ENCODE results near the gene VCP. TPM values are rescaled to one million over a fixed set of nuclear protein-coding genes. Genes with fewer than 3 reads are reported as not detected.

VCP gene
- total and polyA plus RNA-seq, 9 of the 15 experiments (the other 6 are each of a cell fraction or from before 2014, with no cell fraction given), result 7.1 to 257 (median 199) TPM

- TF ChIP-seq PRDM10 (IDR thresholded peaks at IDR 0.05; ENCODE audit: partially characterized antibody), result peak; percentile 13
- TF ChIP-seq TAF1 (IDR thresholded peaks at IDR 0.05; ENCODE audit: control insufficient read depth, extremely low read depth, insufficient read depth, low read length, severe bottlenecking), result peak; percentile 16
- no peak for TF ChIP-seq TCF7 (IDR thresholded peaks at IDR 0.05; ENCODE audit: borderline replicate concordance)
- peak; percentile 37; the same call in 1 of the 2 replicates for TF ChIP-seq ZFX (CRISPR knock-in tag; IDR thresholded peaks at IDR 0.05)
- TF ChIP-seq ZC3H4 (CRISPR knock-in tag; IDR thresholded peaks at IDR 0.05; ENCODE audit: borderline replicate concordance), result no peak
- no peak for TF ChIP-seq E2F1 (CRISPR knock-in tag; IDR thresholded peaks at IDR 0.05)
- TF ChIP-seq KLF6 (CRISPR knock-in tag; IDR thresholded peaks at IDR 0.05; ENCODE audit: borderline replicate concordance), result no peak
- no peak for TF ChIP-seq HBP1 (CRISPR knock-in tag; IDR thresholded peaks at IDR 0.05)
- peak in 1 of 2 experiments; percentile 38; a peak in 2 of 4 replicates for TF ChIP-seq MAZ (CRISPR knock-in tag; conservative IDR thresholded peaks at IDR 0.05 in 1 of 2, IDR thresholded peaks at IDR 0.05 in 1 of 2)
- peak; percentile 78 for TF ChIP-seq RAD51 (IDR thresholded peaks at IDR 0.05; ENCODE audit: borderline replicate concordance, low read depth)
- peak; percentile 95 for TF ChIP-seq BHLHE40 (IDR thresholded peaks at IDR 0.05; ENCODE audit: low read length)
- no peak for TF ChIP-seq HMG20B (CRISPR knock-in tag; IDR thresholded peaks at IDR 0.05)
- peak; percentile 69 for TF ChIP-seq MEIS2 (IDR thresholded peaks at IDR 0.05; ENCODE audit: partially characterized antibody)
- peak; percentile 36; the same call in 1 of the 2 replicates for TF ChIP-seq ATF3 (IDR thresholded peaks at IDR 0.05)
- TF ChIP-seq ATF3 (CRISPR knock-in tag; conservative IDR thresholded peaks at IDR 0.05), result no peak
- TF ChIP-seq GABPA (tag; conservative IDR thresholded peaks at IDR 0.05; ENCODE audit: low read depth), result peak; percentile 39
- TF ChIP-seq RBM15 (IDR thresholded peaks at IDR 0.05; ENCODE audit: insufficient read depth, low read length), result no peak
- no peak for TF ChIP-seq ID3 (CRISPR knock-in tag; IDR thresholded peaks at IDR 0.05)
- no peak for TF ChIP-seq ID3 (tag; IDR thresholded peaks at IDR 0.05)
Measured at GRCh38 chr9:35115680-35116538, 43.5 kb upstream of the VCP start, which contains the start of gene ATOSB (continued).

Measured in K562 (cell line).